Suprapubic skin (tissue), 4 donors: Measurements from ENCODE around the gene TTC29. TPM values are rescaled to one million over a fixed set of nuclear protein-coding genes. Genes with fewer than 3 reads are reported as not detected.
"Not testable (repeated sequence)": the region's sequence is repeated elsewhere in the genome, so short reads cannot be mapped to it uniquely, and the experiment has no call there.

Source experiments
- DNase-seq, 2 donors: peaks; one replicate each; pipeline ENCODE4 v3.0.0-alpha.2; 2019; ENCODE audit warnings: low spot score in 2 of 2
- H3K27ac ChIP-seq: fragments of 200-600 bp; sonication (generic); one replicate; pipeline ENCODE4 v1.5.1; 2019
- H3K27me3 ChIP-seq: fragments of 200-600 bp; sonication (generic); one replicate; pipeline ENCODE4 v1.5.1; 2019
- H3K36me3 ChIP-seq: fragments of 200-600 bp; sonication (generic); one replicate; pipeline ENCODE4 v1.5.1; 2019
- H3K4me1 ChIP-seq: fragments of 200-600 bp; sonication (generic); one replicate; pipeline ENCODE4 v1.5.1; 2019
- H3K4me3 ChIP-seq: fragments of 200-600 bp; sonication (generic); one replicate; pipeline ENCODE4 v1.5.1; 2019; ENCODE audit warnings: mild to moderate bottlenecking
- H3K9me3 ChIP-seq: fragments of 200-600 bp; sonication (generic); one replicate; pipeline ENCODE4 v1.5.1; 2019
- CTCF ChIP-seq, 2 donors: fragments of 200-600 bp in 1 of 2; fragments of 450-650 bp in 1 of 2; sonication (generic) in 1 of 2; IDR thresholded peaks; one replicate each; pipeline ENCODE4 v1.5.1; 2016 to 2019; ENCODE audit warnings: antibody characterized with exemption in 2 of 2, mild to moderate bottlenecking in 1 of 2, moderate library complexity in 1 of 2
- EP300 ChIP-seq: sonication (generic); formaldehyde crosslinking; IDR thresholded peaks from one replicate; pipeline ENCODE4 v1.6.1; 2017; ENCODE audit warnings: antibody characterized with exemption
- POLR2A ChIP-seq, 2 donors: fragments of 450-650 bp; IDR thresholded peaks; one replicate each; pipeline ENCODE4 v1.6.1; 2017; ENCODE audit warnings: antibody characterized with exemption in 2 of 2, mild to moderate bottlenecking in 2 of 2, moderate library complexity in 2 of 2
- POLR2AphosphoS5 ChIP-seq, 3 donors: sonication (generic); formaldehyde crosslinking; IDR thresholded peaks; one replicate each; pipeline ENCODE4 v1.6.1; 2017; ENCODE audit warnings: antibody characterized with exemption in 3 of 3
- WGBS: methylation state at CpG from one replicate; pipeline ENCODE4 v1.1.5; 2018; 5-methylcytosine and 5-hydroxymethylcytosine counted together
- total RNA-seq, 4 donors: library from RNA; depleted of rRNA; stranded (reverse); fragments of >200 nt; gene quantifications; one replicate each; pipeline ENCODE4 v1.1.0, GENCODE V29; 2016

TTC29 gene
- total RNA-seq, 4 donors from 2014 or later = not detected

GRCh38 chr4:146835096-146835495 lies 110.6 kb downstream of the TTC29 start:
- Histone ChIP-seq H3K27me3 (no peaks in the 10 kb centered on the region), H3K9me3 (no peaks in the 10 kb centered on the region), H3K4me3 (no peak overlapping the region), H3K27ac (no peak overlapping the region), H3K36me3 (no peaks in the 10 kb centered on the region), H3K4me1 (no peaks in the 10 kb centered on the region)
- TF ChIP-seq CTCF (IDR thresholded peaks at IDR 0.05) = no peak
- DNase-seq = no peak
- WGBS = 80% methylated on average over 1 of the region's 1 CpG

- TF ChIP-seq POLR2A (IDR thresholded peaks at IDR 0.05) (no peak), CTCF (IDR thresholded peaks at IDR 0.05) (no peak), POLR2AphosphoS5 (IDR thresholded peaks at IDR 0.05) (no peak), EP300 (no peak)
- Histone ChIP-seq H3K4me1 (no peaks in the 10 kb centered on the region), H3K36me3 (no peaks in the 10 kb centered on the region), H3K4me3 (no peak overlapping the region), H3K27ac (no peak overlapping the region), H3K27me3 (no peaks in the 10 kb centered on the region), H3K9me3 (no peaks in the 10 kb centered on the region)
- DNase-seq = no peak
- WGBS = 59% methylated on average over 6 of the region's 6 CpGs
These were observed 111.2 kb downstream of the TTC29 start for GRCh38 chr4:146834263-146835034.

- Histone ChIP-seq H3K4me3 (no peak overlapping the region), H3K4me1 (no peaks in the 10 kb centered on the region), H3K27ac (no peak overlapping the region), H3K27me3 (no peaks in the 10 kb centered on the region), H3K36me3 (no peaks in the 10 kb centered on the region), H3K9me3 (no peaks in the 10 kb centered on the region)
- no peak for DNase-seq
- WGBS = 88% methylated on average over 3 of the region's 3 CpGs
- TF ChIP-seq POLR2AphosphoS5 (IDR thresholded peaks at IDR 0.05) (no peak), CTCF (IDR thresholded peaks at IDR 0.05) (no peak), EP300 (no peak), POLR2A (IDR thresholded peaks at IDR 0.05) (no peak)
These were observed 112.1 kb downstream of the TTC29 start for GRCh38 chr4:146833530-146833929.

GRCh38 chr4:146822980-146823379 lies 122.7 kb downstream of the TTC29 start:
- H3K4me1 ChIP-seq, H3K27ac ChIP-seq, H3K4me3 ChIP-seq, H3K27me3 ChIP-seq, H3K36me3 ChIP-seq, DNase-seq, H3K9me3 ChIP-seq: not testable (repeated sequence)
- 100% methylated on average over 1 of the region's 1 CpG for WGBS

- Histone ChIP-seq H3K27me3 (no peaks in the 10 kb centered on the region), H3K9me3 (no peaks in the 10 kb centered on the region), H3K27ac (no peak overlapping the region), H3K4me1 (no peaks in the 10 kb centered on the region), H3K4me3 (no peak overlapping the region), H3K36me3 (no peaks in the 10 kb centered on the region)
- TF ChIP-seq EP300 (no peak), POLR2A (IDR thresholded peaks at IDR 0.05) (no peak), POLR2AphosphoS5 (IDR thresholded peaks at IDR 0.05) (no peak), CTCF (IDR thresholded peaks at IDR 0.05) (no peak)
- whole genome bisulfite sequencing = 67% methylated on average over 5 of the region's 5 CpGs
- DNase-seq = no peak
These were observed 130.9 kb downstream of the TTC29 start for GRCh38 chr4:146814750-146815149.

GRCh38 chr4:146795711-146796110 lies 150.0 kb downstream of the TTC29 start:
- Histone ChIP-seq H3K36me3 (no peaks in the 10 kb centered on the region), H3K4me1 (no peaks in the 10 kb centered on the region), H3K27ac (no peak overlapping the region), H3K9me3 (no peaks in the 10 kb centered on the region), H3K27me3 (no peaks in the 10 kb centered on the region), H3K4me3 (no peak overlapping the region)
- DNase-seq = no peak
- 35% methylated on average over 2 of the region's 2 CpGs for WGBS
- TF ChIP-seq CTCF (IDR thresholded peaks at IDR 0.05) (no peak), EP300 (no peak), POLR2A (IDR thresholded peaks at IDR 0.05) (no peak), POLR2AphosphoS5 (IDR thresholded peaks at IDR 0.05) (no peak)
